T-helper 1 cell (primary cell): Measurements from ENCODE around the gene CSRP1.
A peak's percentile ranks its signal among the peaks of the same experiment; 100 is the strongest.
"Not testable (repeated sequence)": the region's sequence is repeated elsewhere in the genome, so short reads cannot be mapped to it uniquely, and the experiment has no call there.

ENCODE experiments used
- DNase-seq, 5 donors: peaks; one replicate each; pipeline ENCODE4 v3.0.0-alpha.2; 2012 to 2020

The CSRP1 gene

GRCh38 chr1:201475915-201476669 lies 30.8 kb downstream of the CSRP1 start:
- DNase-seq = no peak

- no peak for DNase-seq
Measured at GRCh38 chr1:201475130-201475529, 31.8 kb downstream of the CSRP1 start.

- DNase-seq = no peak
Measured at GRCh38 chr1:201473296-201473695, 33.6 kb downstream of the CSRP1 start.

GRCh38 chr1:201472321-201472720 lies 34.6 kb downstream of the CSRP1 start:
- not testable (repeated sequence) for DNase-seq

GRCh38 chr1:201471772-201472171 lies 35.2 kb downstream of the CSRP1 start:
- DNase-seq = no peak

GRCh38 chr1:201470581-201470980 lies 36.3 kb downstream of the CSRP1 start:
- no peak for DNase-seq

DNA sequence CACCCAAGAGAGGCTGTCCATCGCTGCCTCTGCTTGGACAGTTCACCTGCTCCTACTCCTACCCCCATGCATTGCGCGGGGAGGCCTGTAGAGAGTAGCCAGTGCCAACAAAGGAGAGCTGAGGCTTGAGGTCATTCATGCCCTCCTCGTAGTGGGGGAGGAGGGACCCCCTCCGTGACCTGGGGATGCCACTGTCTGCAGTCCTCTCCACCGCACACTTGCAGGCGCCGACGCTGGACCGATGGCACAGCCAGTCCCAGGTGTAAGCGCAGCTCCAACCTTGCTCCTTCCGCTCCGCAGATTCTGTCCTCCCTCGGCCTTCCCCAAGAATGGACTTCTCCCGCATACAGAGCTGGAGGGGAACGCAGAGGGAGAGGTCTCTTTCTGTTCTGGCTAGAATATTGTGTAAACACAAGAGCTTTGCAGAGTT lies 37.3 kb downstream of the CSRP1 start:
- no peak for DNase-seq

DNA sequence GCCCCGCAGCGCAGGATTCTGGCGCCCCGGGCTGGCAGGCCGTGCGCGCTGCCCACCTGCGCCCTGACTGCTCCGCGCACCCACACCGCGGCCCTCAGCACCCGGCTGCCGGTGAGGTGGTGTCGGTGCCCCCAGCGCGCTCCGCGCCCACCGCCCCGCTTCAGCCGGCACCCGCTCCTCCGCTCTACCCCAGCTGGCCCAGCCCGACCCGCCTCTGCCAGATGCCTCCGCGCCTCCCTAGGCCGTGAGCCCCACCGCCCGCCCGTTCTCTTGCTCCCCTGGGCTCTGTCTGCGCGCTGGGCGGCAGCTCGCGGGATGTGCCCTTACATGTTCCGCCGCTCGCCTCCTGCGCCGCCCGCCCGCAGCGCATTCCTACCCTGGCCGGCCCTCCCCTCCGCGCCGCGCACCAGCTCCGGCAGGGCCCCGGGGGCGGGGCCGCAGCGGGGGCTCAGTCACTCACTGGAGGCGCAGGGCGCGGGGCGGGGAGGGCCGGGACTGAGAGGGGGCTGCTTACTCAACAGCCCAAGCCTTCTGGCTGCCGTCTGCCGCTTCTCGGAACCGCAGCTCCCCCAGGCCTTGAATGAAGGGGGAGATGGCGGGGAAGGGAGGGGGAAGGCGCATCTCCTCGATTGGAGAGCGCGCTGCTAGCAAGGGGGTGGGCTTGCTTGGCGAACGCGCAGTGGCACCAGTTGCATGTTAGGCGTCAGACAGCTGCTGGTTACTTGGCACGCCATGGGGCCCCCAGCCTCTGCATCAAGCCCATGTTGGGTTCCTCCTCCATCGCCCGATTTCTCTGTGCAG lies 37.9 kb downstream of the CSRP1 start, which contains the start of gene PHLDA3:
Gene PHLDA3 (minus strand): TSS at position 345 of the 801 bp plus-strand sequence. CDS start 402 bp downstream, outside the sequence.
- DNase-seq = peak in 1 of 5 donors; percentile 53

DNA sequence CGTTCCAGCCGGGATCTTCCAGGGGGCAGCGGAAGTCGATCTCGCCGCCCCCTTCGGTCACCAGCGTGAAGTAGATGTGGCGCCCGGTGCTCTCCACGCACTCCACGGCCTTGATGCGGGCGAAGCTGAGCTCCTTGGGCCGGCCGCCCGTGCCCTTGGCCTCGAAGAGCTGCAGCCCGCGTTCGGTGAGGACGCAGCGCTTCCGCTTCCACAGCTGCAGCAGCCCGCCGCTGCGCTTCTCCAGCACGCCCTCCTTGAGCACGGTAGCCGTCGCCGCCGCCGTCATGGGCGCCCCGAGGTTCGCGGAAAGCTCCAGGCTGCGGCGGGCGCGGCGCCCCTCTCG lies 38.5 kb downstream of the CSRP1 start:
- DNase-seq = peak in 1 of 5 donors; percentile 27

DNA sequence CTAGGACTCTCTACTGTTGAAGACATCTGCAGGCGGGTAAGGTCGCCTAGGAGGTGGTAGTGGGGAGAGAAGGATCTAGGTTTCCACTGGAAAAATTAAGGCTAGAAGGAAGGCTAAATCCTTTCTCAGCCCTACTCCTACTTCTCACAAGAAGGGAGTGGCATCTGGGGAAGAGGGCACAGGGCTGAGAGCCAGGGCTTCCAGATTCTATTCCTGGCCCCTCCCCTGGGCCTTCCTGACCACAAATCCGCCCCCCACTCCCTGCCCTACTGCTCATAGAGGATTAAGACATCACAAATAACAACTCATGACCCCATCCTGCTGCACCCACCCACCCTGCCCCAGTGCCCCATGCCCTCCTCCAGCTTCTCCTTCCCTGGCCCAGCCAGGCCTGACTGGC lies 40.4 kb downstream of the CSRP1 start:
- DNase-seq = no peak

DNA sequence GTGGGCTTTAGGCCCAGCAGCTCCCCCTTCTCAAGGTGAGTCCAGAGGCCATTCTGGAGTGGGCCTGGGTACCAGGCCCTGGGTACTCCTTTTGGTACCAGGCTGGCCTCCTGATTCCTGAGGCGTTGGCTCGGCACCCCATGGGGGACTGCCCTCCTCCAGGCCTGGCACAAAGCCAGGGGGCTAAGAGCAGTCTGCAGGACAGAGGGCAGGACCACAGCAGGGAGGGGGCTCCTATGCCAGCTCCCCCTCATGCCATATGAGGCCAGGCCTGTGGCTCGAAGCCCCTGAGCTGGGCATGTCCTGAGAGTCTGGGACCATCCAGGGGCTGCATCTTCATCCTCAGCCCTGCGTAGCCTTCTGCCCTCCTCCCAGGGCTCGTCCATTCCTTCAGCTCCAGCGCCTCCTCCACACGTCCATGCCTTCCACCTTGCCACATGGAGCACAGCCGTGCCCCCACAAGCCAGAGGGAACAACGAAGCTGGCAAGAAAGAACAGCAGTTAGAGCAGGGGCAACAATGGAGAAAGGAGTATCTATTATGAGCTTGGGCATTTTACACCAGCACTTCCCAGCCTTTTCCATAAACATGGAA lies 41.1 kb downstream of the CSRP1 start:
- DNase-seq = no peak

DNA sequence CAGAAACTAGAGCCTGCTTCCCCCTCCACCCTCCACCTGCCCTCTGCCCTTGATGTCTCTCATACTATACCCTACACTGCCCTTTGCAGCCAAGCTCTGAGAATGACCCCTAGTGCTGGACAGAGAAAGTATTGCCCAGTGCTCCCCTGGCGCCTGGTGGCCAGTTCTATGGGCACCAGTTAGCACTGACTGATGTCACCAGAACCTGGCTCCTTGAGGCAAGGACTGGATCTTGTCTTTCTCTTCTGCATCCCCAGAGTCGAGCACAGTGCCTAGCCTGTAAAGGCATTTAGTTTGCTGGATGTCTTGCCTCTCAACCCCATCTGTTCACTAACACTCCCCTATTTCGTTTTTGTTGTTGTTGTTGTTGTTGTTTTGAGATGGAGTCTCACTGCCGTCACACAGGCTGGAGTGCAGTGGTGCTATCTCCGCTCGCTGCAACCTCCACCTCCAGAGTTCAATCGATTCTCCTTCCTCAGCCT lies 43.8 kb downstream of the CSRP1 start:
- DNase-seq = no peak

- DNase-seq = no peak
Measured at GRCh38 chr1:201461645-201462441, 45.1 kb downstream of the CSRP1 start.

DNA sequence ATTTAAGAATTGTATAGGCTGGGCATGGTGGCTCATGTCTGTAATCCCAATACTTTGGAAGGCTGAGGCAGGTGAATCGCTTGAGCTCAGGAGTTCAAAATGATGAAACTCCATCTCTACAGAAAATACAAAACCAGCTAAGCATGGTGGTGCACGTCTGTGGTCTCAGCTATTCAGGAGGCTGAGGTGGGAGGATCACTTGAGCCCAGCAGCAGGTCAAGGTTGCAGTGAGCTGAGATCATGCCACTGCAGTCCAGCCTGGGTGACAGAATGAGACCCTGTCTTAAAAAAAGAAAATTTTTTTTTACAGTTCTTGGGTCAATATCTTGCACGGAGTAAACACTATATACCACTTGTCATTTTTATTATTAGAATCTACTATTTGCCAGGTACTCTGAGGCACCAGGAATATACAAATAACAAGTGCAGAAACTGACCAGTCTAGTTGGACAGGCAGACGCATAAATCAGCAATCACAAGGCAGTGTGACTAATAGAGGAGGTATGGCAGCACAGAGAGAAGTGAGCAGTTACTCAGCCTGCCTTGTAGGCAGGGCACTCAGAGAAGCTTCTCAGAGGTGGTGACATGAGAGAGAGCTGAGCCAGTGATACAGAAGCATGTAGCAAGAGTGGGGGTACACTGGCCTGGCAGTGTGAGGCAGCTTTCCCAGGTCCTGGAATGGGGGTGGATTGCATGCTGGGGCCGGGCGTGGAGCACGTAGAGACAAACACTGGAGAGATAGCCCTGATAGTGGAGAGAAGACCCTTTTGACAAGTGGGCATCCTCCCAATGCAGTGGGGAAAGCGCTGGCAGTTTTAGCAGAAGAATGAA lies 45.9 kb downstream of the CSRP1 start:
- DNase-seq = no peak

GRCh38 chr1:201459775-201460174 lies 47.1 kb downstream of the CSRP1 start:
- no peak for DNase-seq

DNA sequence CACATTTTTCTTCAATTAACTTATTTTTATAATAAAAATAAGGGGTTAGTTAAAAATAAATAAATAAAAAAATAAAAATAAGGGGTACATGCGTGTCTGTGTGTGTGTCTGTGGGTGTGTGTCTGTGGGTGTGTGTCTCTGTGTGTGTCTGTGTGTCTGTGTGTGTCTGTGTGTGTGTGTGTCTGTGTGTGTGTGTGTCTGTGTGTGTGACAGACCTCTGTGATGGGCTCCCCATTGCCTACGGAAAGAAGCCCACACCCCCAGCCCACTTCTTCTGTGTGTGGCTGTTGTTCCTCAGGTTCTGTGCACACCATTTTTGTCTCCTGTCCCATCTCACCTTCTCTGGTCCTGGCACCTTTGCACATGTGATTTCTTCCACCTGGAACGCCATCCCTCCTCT lies 47.9 kb downstream of the CSRP1 start:
- no peak for DNase-seq

DNA sequence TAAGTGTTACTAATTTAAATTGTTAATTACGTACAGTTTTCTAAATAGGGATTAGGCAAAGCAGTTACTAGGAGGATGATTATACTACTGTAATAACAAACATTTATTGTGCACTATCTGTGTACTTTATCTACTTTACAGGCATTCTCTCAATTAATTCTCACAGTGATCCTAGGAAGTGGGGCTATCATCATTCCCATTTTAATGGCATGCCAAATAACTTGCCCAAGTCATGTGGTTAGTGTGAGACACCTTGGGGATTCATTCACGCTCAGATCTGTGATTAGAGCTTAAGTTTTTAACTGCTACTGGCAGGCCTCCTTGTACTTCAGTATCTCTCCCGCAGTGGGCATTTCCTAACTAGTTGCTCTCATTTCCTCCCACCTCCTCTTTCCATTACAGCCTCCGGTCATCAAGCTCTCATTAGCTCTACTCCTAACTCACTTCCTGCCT lies 49.4 kb downstream of the CSRP1 start:
- no peak for DNase-seq

- DNase-seq = no peak
Measured at GRCh38 chr1:201456499-201457309, 50.2 kb downstream of the CSRP1 start.

GRCh38 chr1:201455098-201455497 lies 51.8 kb downstream of the CSRP1 start:
- no peak for DNase-seq

DNA sequence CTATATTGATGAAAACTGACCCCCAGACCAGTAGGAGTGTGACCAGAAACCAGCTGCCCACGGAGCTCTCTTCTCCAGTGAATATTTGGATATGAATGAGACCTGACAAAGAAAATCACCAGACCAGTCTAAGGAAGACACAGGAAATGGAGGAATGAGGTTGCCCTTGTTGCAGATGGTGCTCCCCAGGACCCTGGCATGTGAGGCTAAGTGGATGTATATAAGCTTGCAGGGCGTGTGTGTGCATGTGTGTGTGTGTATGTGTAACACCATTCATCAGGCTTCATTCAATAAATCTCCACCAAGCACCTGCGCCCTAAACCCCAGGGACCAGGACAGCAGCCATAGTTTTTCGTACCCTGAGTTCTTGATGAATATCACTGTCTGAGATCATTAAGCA lies 52.3 kb downstream of the CSRP1 start:
- DNase-seq = no peak

DNA sequence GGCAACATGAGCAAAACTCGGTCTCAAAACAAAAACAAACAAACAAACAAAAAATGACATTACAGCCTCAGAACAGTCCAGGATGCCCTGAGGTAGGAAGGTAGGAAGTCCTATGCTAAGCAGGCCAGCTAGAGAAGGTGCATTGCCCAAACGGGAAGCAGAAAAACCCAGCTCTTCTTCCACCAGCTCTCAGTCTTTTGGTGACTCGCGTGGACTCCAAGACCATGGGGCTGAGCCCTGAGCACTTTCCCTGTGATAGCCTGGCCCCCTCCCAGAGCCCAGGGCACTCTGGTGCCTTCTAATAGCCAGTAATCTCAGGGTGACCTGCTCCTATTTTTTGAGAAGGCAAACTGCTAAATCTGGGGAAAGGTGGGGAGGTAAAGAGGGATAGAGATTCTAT lies 54.1 kb downstream of the CSRP1 start:
- no peak for DNase-seq
